Heart right ventricle (tissue), 16 donors: ENCODE results near the gene THSD7B. TPM values are rescaled to one million over a fixed set of nuclear protein-coding genes. Genes with fewer than 3 reads are reported as not detected.
A peak's percentile ranks its signal among the peaks of the same experiment; 100 is the strongest.

Experiments used
- ATAC-seq, 8 donors: fragments of 200-7000 bp; cut with Tn5 transposase; one replicate each; pipeline ENCODE4 v1.9.1; 2020; ENCODE audit warnings: mild to moderate bottlenecking in 8 of 8, moderate library complexity in 8 of 8, moderate number of reproducible peaks in 1 of 8
- DNase-seq, 2 donors: peaks; one replicate each; pipeline ENCODE4 v3.0.0-alpha.2; 2020
- H3K27ac ChIP-seq, 10 donors: fragments of 200-600 bp; sonication (generic) in 2 of 10; one replicate each; pipeline versions ENCODE4 v1.5.0 to v1.8.0; 2020 to 2022; ENCODE audit warnings: mild to moderate bottlenecking in 3 of 10
- H3K27me3 ChIP-seq, 7 donors: fragments of 200-600 bp; one replicate each; pipeline ENCODE4 v1.8.0; 2021 to 2022; ENCODE audit warnings: mild to moderate bottlenecking in 2 of 7
- H3K36me3 ChIP-seq, 9 donors: fragments of 200-600 bp; sonication (generic) in 1 of 9; one replicate each; pipeline versions ENCODE4 v1.5.0 to v1.8.0; 2020 to 2022; ENCODE audit warnings: mild to moderate bottlenecking in 2 of 9
- H3K4me1 ChIP-seq, 9 donors: fragments of 200-600 bp; sonication (generic) in 1 of 9; one replicate each; pipeline versions ENCODE4 v1.5.0 to v1.8.0; 2020 to 2022; ENCODE audit warnings: mild to moderate bottlenecking in 4 of 9
- H3K4me3 ChIP-seq, 10 donors: fragments of 200-600 bp; sonication (generic) in 2 of 10; one replicate each; pipeline versions ENCODE4 v1.5.0 to v1.8.0; 2020 to 2022; ENCODE audit warnings: mild to moderate bottlenecking in 7 of 10, moderate library complexity in 2 of 10
- H3K9me3 ChIP-seq, 11 donors: fragments of 200-600 bp in 10 of 11; sonication (generic) in 2 of 11; one replicate each; pipeline versions ENCODE4 v1.5.0 to v1.8.0; 2013 to 2022; ENCODE audit warnings: mild to moderate bottlenecking in 2 of 11, control low read depth in 1 of 11, moderate library complexity in 1 of 11
- CTCF ChIP-seq, 9 donors: fragments of 200-600 bp; sonication (generic) in 2 of 9; IDR thresholded peaks; one replicate each; pipeline versions ENCODE4 v1.5.0 to v1.8.0; 2021 to 2022; ENCODE audit warnings: antibody characterized with exemption in 9 of 9, mild to moderate bottlenecking in 5 of 9, moderate library complexity in 1 of 9
- WGBS, 2 donors: extraction: QIAGEN DNeasy Blood & Tissue Kit; methylation state at CpG; one replicate each; pipeline ENCODE4 v1.1.7; 2013; ENCODE audit warnings: inconsistent platforms in 1 of 2; 5-methylcytosine and 5-hydroxymethylcytosine counted together
- intact Hi-C, 10 donors: fragments of 100-400 bp; cut with DNase I; formaldehyde crosslinking; loops; one replicate each; pipeline versions ENCODE4 v1.11.1 to v1.14.2; 2022
- polyA plus RNA-seq, 2 donors: library from polyadenylated mRNA; stranded (reverse); fragments of 200-250 nt; gene quantifications; one replicate each; pipeline ENCODE4 v1.2.3, GENCODE V29; 2013
- total RNA-seq, 10 donors: library from RNA; stranded (reverse); fragmentation: NEBNext Ultra II Directional in 3 of 10; extraction: Animal tissue kit (Norgen Biotek cat#: 25700) in 3 of 10; gene quantifications; one replicate each; pipeline versions ENCODE4 v1.2.1 to v1.2.4, GENCODE V29; 2021 to 2023
- donor health status: Arrhythmogenic right ventricular cardiomyopathy.
- donor health status: ischemic (EF 13 %, LVEDD 7.1; RV severe dilation, severe dysfunction).
- donor health status: healthy with polysubstance abuse.
- donor health status: DM: no; HTN: yes; CAD: no.
- donor health status: DM: no; HTN: no; CAD: no.
- donor health status: ischemic (EF 25% LVEDD 6.9; RV normal size, moderate dysfunction).
- donor health status: ischemic (EF 25% LVEDD 5.7; RV mildly dilated, moderate dysfunction).
- donor health status: healthy.
- donor health status: DM: yes; HTN: yes; CAD: no.
- donor health status: Ischemic cardiomyopathy.
- donor health status: ischemic (EF 35%, LVEDD 5.7; RV mildly dilated, moderate dysfunction).
- donor health status: nonischemic (EF 11% LVEDD 7.7; RV severe dilation, severe dysfunction).
- donor health status: DM: yes; HTN: yes; CAD: no.
- donor health status: PGD.
- donor health status: ischemic (EF 29% LVEDD 5.4; RV normal size, mild dysfunction).
- donor health status: nonischemic (EF 23%, LVEDD 6.1; RV moderate dilation, normal function).

THSD7B gene
- total and polyA plus RNA-seq, 12 donors: 0.01 to 0.39 (median 0.18) TPM

GRCh38 chr2:137298377-137298776 lies 533.0 kb downstream of the THSD7B start:
- WGBS, 2 donors: 73 to 77% methylated on average over 3 of the region's 3 CpGs
- intact Hi-C loops: no loop called here
- H3K4me3 ChIP-seq: no peak overlapping the region
- H3K9me3 ChIP-seq: peaks cover 0 to 17% (median 0%) of the 10 kb centered on the region in 11 donors
- no peaks in the 10 kb centered on the region for H3K36me3 ChIP-seq
- TF ChIP-seq CTCF (IDR thresholded peaks at IDR 0.05): no peak
- H3K4me1 ChIP-seq: peaks cover 0 to 4% (median 0%) of the 10 kb centered on the region in 9 donors
- no peaks in the 10 kb centered on the region for H3K27me3 ChIP-seq
- ATAC-seq (no peak), DNase-seq (no peak)
- H3K27ac ChIP-seq: no peak overlapping the region

- no peaks in the 10 kb centered on the region for H3K27me3 ChIP-seq
- peaks cover 0 to 4% (median 0%) of the 10 kb centered on the region in 9 donors for H3K4me1 ChIP-seq
- no peak for TF ChIP-seq CTCF (IDR thresholded peaks at IDR 0.05)
- DNase-seq (no peak), ATAC-seq (no peak)
- no peak overlapping the region for H3K27ac ChIP-seq
- H3K36me3 ChIP-seq: no peaks in the 10 kb centered on the region
- H3K4me3 ChIP-seq: no peak overlapping the region
- intact Hi-C loops: no loop called here
- 57 to 69% methylated on average over 2 of the region's 2 CpGs for WGBS, 2 donors
- peaks cover 0 to 17% (median 0%) of the 10 kb centered on the region in 11 donors for H3K9me3 ChIP-seq
Measured at GRCh38 chr2:137300987-137301386, 535.6 kb downstream of the THSD7B start.

GRCh38 chr2:137302957-137303356 lies 537.6 kb downstream of the THSD7B start:
- H3K4me3 ChIP-seq: no peak overlapping the region
- peak; percentile 81 to 99 (median 94) for ATAC-seq
- H3K4me1 ChIP-seq: peaks cover 0 to 4% (median 0%) of the 10 kb centered on the region in 9 donors
- peaks cover 0 to 8% (median 0%) of the 10 kb centered on the region in 11 donors for H3K9me3 ChIP-seq
- H3K27ac ChIP-seq: no peak overlapping the region
- WGBS, 2 donors: 35 to 40% methylated on average over 3 of the region's 3 CpGs
- no peaks in the 10 kb centered on the region for H3K27me3 ChIP-seq
- intact Hi-C loops: no loop called here
- no peak for TF ChIP-seq CTCF (IDR thresholded peaks at IDR 0.05)
- H3K36me3 ChIP-seq: no peaks in the 10 kb centered on the region
- peak; percentile 35 to 68 for DNase-seq

- peaks cover 0 to 17% (median 0%) of the 10 kb centered on the region in 11 donors for H3K9me3 ChIP-seq
- no peaks in the 10 kb centered on the region for H3K36me3 ChIP-seq
- H3K4me1 ChIP-seq: no peaks in the 10 kb centered on the region
- intact Hi-C loops: no loop called here
- no peak for TF ChIP-seq CTCF (IDR thresholded peaks at IDR 0.05)
- H3K27me3 ChIP-seq: no peaks in the 10 kb centered on the region
- no peak overlapping the region for H3K27ac ChIP-seq
- 80 to 85% methylated on average over 4 of the region's 4 CpGs for WGBS, 2 donors
- H3K4me3 ChIP-seq: no peak overlapping the region
- DNase-seq: no peak
- no peak for ATAC-seq
Measured at GRCh38 chr2:137316075-137316474, 550.7 kb downstream of the THSD7B start.
